ENCODE data around the gene TTN.
"Not testable (repeated sequence)": the region's sequence is repeated elsewhere in the genome, so short reads cannot be mapped to it uniquely, and the experiment has no call there.

The TTN gene

GRCh38 chr2:178733975-178734374, 73.2 kb downstream of the TTN start:
- no peak for DNase-seq (ENCODE audit: low spot score)

GRCh38 chr2:178732913-178733312, 74.3 kb downstream of the TTN start:
- DNase-seq (ENCODE audit: low spot score) = no peak

- no peak for DNase-seq (ENCODE audit: low spot score)
Measured at GRCh38 chr2:178731300-178731699, 75.9 kb downstream of the TTN start.

- no peak for DNase-seq (ENCODE audit: low spot score)
Measured at GRCh38 chr2:178730049-178730448, 77.2 kb downstream of the TTN start.

- no peak for DNase-seq (ENCODE audit: low spot score)
Measured at GRCh38 chr2:178723786-178724346, 83.4 kb downstream of the TTN start.

GRCh38 chr2:178722296-178722695, 84.9 kb downstream of the TTN start:
- no peak for DNase-seq (ENCODE audit: low spot score)

- no peak for DNase-seq (ENCODE audit: low spot score)
Measured at GRCh38 chr2:178718988-178719387, 88.2 kb downstream of the TTN start.

- DNase-seq (ENCODE audit: low spot score) = no peak
Measured at GRCh38 chr2:178718283-178718682, 88.9 kb downstream of the TTN start.

GRCh38 chr2:178716394-178716793, 90.8 kb downstream of the TTN start:
- DNase-seq (ENCODE audit: low spot score) = no peak

GRCh38 chr2:178715366-178715765, 91.9 kb downstream of the TTN start:
- no peak for DNase-seq (ENCODE audit: low spot score)

- no peak for DNase-seq (ENCODE audit: low spot score)
Measured at GRCh38 chr2:178707476-178707875, 99.7 kb downstream of the TTN start.

- DNase-seq (ENCODE audit: low spot score) = no peak
Measured at GRCh38 chr2:178704876-178705275, 102.3 kb downstream of the TTN start.

- DNase-seq (ENCODE audit: low spot score) = no peak
Measured at GRCh38 chr2:178702361-178702760, 104.9 kb downstream of the TTN start.

GRCh38 chr2:178700922-178701342, 106.3 kb downstream of the TTN start:
- DNase-seq (ENCODE audit: low spot score) = no peak

GRCh38 chr2:178700136-178700535, 107.1 kb downstream of the TTN start:
- no peak for DNase-seq (ENCODE audit: low spot score)

GRCh38 chr2:178692845-178693244, 114.4 kb downstream of the TTN start:
- DNase-seq (ENCODE audit: low spot score) = no peak

GRCh38 chr2:178689808-178690207, 117.4 kb downstream of the TTN start:
- no peak for DNase-seq (ENCODE audit: low spot score)

GRCh38 chr2:178683877-178684276, 123.3 kb downstream of the TTN start:
- DNase-seq (ENCODE audit: low spot score) = no peak

- no peak for DNase-seq (ENCODE audit: low spot score)
Measured at GRCh38 chr2:178681081-178681480, 126.1 kb downstream of the TTN start.

- no peak for DNase-seq (ENCODE audit: low spot score)
Measured at GRCh38 chr2:178679891-178680290, 127.3 kb downstream of the TTN start.

- no peak for DNase-seq (ENCODE audit: low spot score)
Measured at GRCh38 chr2:178677599-178677998, 129.6 kb downstream of the TTN start.

- DNase-seq (ENCODE audit: low spot score) = no peak
Measured at GRCh38 chr2:178676046-178676445, 131.2 kb downstream of the TTN start.

- no peak for DNase-seq (ENCODE audit: low spot score)
Measured at GRCh38 chr2:178674122-178674521, 133.1 kb downstream of the TTN start.

GRCh38 chr2:178666458-178666857, 140.8 kb downstream of the TTN start:
- no peak for DNase-seq (ENCODE audit: low spot score)

GRCh38 chr2:178658480-178658879, 148.7 kb downstream of the TTN start:
- DNase-seq (ENCODE audit: low spot score) = not testable (repeated sequence)

All from ecto neural progenitor cell (in vitro differentiated cells).